IMR-90 (cell line): Measurements from ENCODE around the gene ARHGEF39. TPM values are rescaled to one million over a fixed set of nuclear protein-coding genes. Genes with fewer than 3 reads are reported as not detected.
A peak's percentile ranks its signal among the peaks of the same experiment; 100 is the strongest.

Experiments used
- ATAC-seq: fragments of 200-7000 bp; cut with Tn5 transposase; 2 replicates; pipeline ENCODE4 v1.9.1; 2020; ENCODE audit warnings: low read depth, mild to moderate bottlenecking, moderate library complexity
- BruUV-seq: library from RNA; stranded (reverse); fragments of 400-500 nt; replicated peaks from 2 replicates; lab custom pipeline; 2021; lab: Mats Ljungman, UMichigan
- CTCF ChIA-PET: fragments of 300-600 bp; formaldehyde crosslinking; extraction: SDS; loops from one replicate; lab custom pipeline; 2021; ENCODE audit warnings: antibody characterized with exemption; lab: Yijun Ruan, JAX
- POLR2A ChIA-PET: fragments of 300-600 bp; sonication (Branson Sonifier 250); formaldehyde crosslinking; loops from one replicate; lab custom pipeline; 2022; ENCODE audit warnings: antibody characterized with exemption; ENCODE audit not compliant: unreplicated experiment; lab: Charles Lee
- DNase-seq: peaks from one replicate; pipeline ENCODE4 v3.0.0; 2013
- H2AFZ ChIP-seq: replicated peaks from 2 replicates; pipeline ENCODE3; 2013; ENCODE audit warnings: low read length, mild to moderate bottlenecking; ENCODE audit not compliant: poor library complexity
- H2AK5ac ChIP-seq: 2 replicates; pipeline ENCODE4 v1.6.1; 2013; ENCODE audit warnings: low read depth, low read length, inconsistent platforms
- H2AK9ac ChIP-seq: replicated peaks from 2 replicates; pipeline ENCODE3; 2013; ENCODE audit warnings: mild to moderate bottlenecking, low read depth, low read length, moderate library complexity; ENCODE audit not compliant: poor library complexity
- H2BK120ac ChIP-seq: 2 replicates; pipeline ENCODE4 v1.6.1; 2013; ENCODE audit warnings: low read depth, low read length, inconsistent platforms
- H2BK15ac ChIP-seq: 3 replicates; pipeline ENCODE4 v1.6.1; 2013; ENCODE audit warnings: low read depth, low read length, inconsistent platforms
- H2BK20ac ChIP-seq: 2 replicates; pipeline ENCODE4 v1.6.1; 2013; ENCODE audit warnings: low read depth, mild to moderate bottlenecking, inconsistent platforms, low read length, moderate library complexity
- H2BK5ac ChIP-seq: 2 replicates; pipeline ENCODE4 v1.6.1; 2013; ENCODE audit warnings: mild to moderate bottlenecking, low read depth, low read length, inconsistent platforms; ENCODE audit not compliant: poor library complexity, severe bottlenecking
- H3K14ac ChIP-seq: replicated peaks from 2 replicates; pipeline ENCODE4 v1.6.1; 2013; ENCODE audit warnings: low read depth, low read length, inconsistent platforms
- H3K18ac ChIP-seq: 2 replicates; pipeline ENCODE4 v1.6.1; 2013; ENCODE audit warnings: low read depth, low read length, control low read depth
- H3K23ac ChIP-seq: 2 replicates; pipeline ENCODE4 v1.6.1; 2013; ENCODE audit warnings: low read depth, low read length, inconsistent platforms
- H3K27ac ChIP-seq: 2 replicates; pipeline ENCODE4 v1.5.1; 2013; ENCODE audit warnings: mild to moderate bottlenecking, control low read depth, low read length; ENCODE audit not compliant: insufficient read depth
- H3K27me3 ChIP-seq: 2 replicates; pipeline ENCODE4 v1.6.1; 2013; ENCODE audit warnings: low read length; ENCODE audit not compliant: control insufficient read depth, insufficient read depth
- H3K36me3 ChIP-seq: 2 replicates; pipeline ENCODE4 v1.6.1; 2013; ENCODE audit warnings: low read length, mixed read lengths; ENCODE audit not compliant: control insufficient read depth, insufficient read depth
- H3K4ac ChIP-seq: 2 replicates; pipeline ENCODE4 v1.6.1; 2013; ENCODE audit warnings: low read depth, low read length, inconsistent platforms
- H3K4me1 ChIP-seq: 2 replicates; pipeline ENCODE4 v1.6.1; 2013; ENCODE audit warnings: low read length, mixed read lengths; ENCODE audit not compliant: control insufficient read depth, insufficient read depth
- H3K4me2 ChIP-seq: 2 replicates; pipeline ENCODE4 v1.6.1; 2013; ENCODE audit warnings: low read depth, mild to moderate bottlenecking, control low read depth, low read length, moderate library complexity
- H3K4me3 ChIP-seq: 2 replicates; pipeline ENCODE4 v1.5.1; 2013; ENCODE audit warnings: low read depth, mild to moderate bottlenecking, control low read depth, low read length, moderate library complexity; ENCODE audit not compliant: insufficient read depth
- H3K56ac ChIP-seq: 2 replicates; pipeline ENCODE4 v1.6.1; 2013; ENCODE audit warnings: low read length, inconsistent platforms; ENCODE audit not compliant: insufficient read depth; ENCODE audit errors: extremely low read depth
- H3K79me1 ChIP-seq, 2 experiments: 2 replicates each; pipeline ENCODE4 v1.6.1; 2013; ENCODE audit warnings: low read length in 2 of 2, inconsistent platforms in 1 of 2, low read depth in 1 of 2
- H3K9ac ChIP-seq: 2 replicates; pipeline ENCODE4 v1.6.1; 2013; ENCODE audit warnings: low read depth, low read length, control low read depth
- H3K9me1 ChIP-seq: 2 replicates; pipeline ENCODE4 v1.6.1; 2013; ENCODE audit warnings: low read length, inconsistent platforms; ENCODE audit not compliant: insufficient read depth
- H3K9me3 ChIP-seq: 2 replicates; pipeline ENCODE4 v1.6.1; 2013; ENCODE audit warnings: low read length; ENCODE audit not compliant: control insufficient read depth, insufficient read depth
- H4K20me1 ChIP-seq: 2 replicates; pipeline ENCODE4 v1.6.1; 2013; ENCODE audit warnings: low read length, inconsistent platforms; ENCODE audit not compliant: insufficient read depth
- H4K5ac ChIP-seq: 2 replicates; pipeline ENCODE4 v1.6.1; 2013; ENCODE audit warnings: mild to moderate bottlenecking, low read depth, low read length, control low read depth
- H4K8ac ChIP-seq, 2 experiments: 2 replicates each; pipeline ENCODE4 v1.6.1; 2013; ENCODE audit warnings: low read depth in 2 of 2, low read length in 2 of 2, control low read depth in 1 of 2, inconsistent platforms in 1 of 2
- H4K91ac ChIP-seq: 2 replicates; pipeline ENCODE4 v1.6.1; 2013; ENCODE audit warnings: low read depth, low read length, inconsistent platforms; ENCODE audit not compliant: insufficient read depth
- BHLHE40 ChIP-seq: fragments of 150-350 bp; IDR thresholded peaks from 2 replicates; pipeline ENCODE4 v1.6.1; 2016; ENCODE audit warnings: mild to moderate bottlenecking, low read depth, low read length
- CEBPB ChIP-seq: IDR thresholded peaks from 2 replicates; pipeline ENCODE4 v1.6.1; 2012; ENCODE audit warnings: low read depth, low read length, improper control_type of control experiment
- CHD1 ChIP-seq: IDR thresholded peaks from 2 replicates; pipeline ENCODE4 v1.6.1; 2012; ENCODE audit warnings: low read depth, low read length, improper control_type of control experiment
- CTCF ChIP-seq: conservative IDR thresholded peaks from 2 replicates; pipeline ENCODE4 v1.5.1; 2012; ENCODE audit warnings: mild to moderate bottlenecking, low read depth, low read length, improper control_type of control experiment
- ELK1 ChIP-seq: fragments of 150-350 bp; IDR thresholded peaks from 2 replicates; pipeline ENCODE4 v1.6.1; 2016; ENCODE audit warnings: low read depth, mild to moderate bottlenecking, low read length, moderate library complexity, borderline replicate concordance
- FOS ChIP-seq: fragments of 150-350 bp; IDR thresholded peaks from 2 replicates; pipeline ENCODE4 v1.6.1; 2016; ENCODE audit warnings: low read depth, low read length
- MAFK ChIP-seq: IDR thresholded peaks from 2 replicates; pipeline ENCODE4 v1.6.1; 2012; ENCODE audit warnings: low read depth, low read length, improper control_type of control experiment
- MAZ ChIP-seq: IDR thresholded peaks from 2 replicates; pipeline ENCODE4 v1.6.1; 2012; ENCODE audit warnings: low read depth, mild to moderate bottlenecking, low read length, improper control_type of control experiment, moderate library complexity, borderline replicate concordance
- MXI1 ChIP-seq: IDR thresholded peaks from 2 replicates; pipeline ENCODE4 v1.6.1; 2012; ENCODE audit warnings: low read depth, mild to moderate bottlenecking, low read length, moderate library complexity, borderline replicate concordance
- NFE2L2 ChIP-seq: fragments of 150-350 bp; IDR thresholded peaks from 2 replicates; pipeline ENCODE4 v1.6.1; 2016; ENCODE audit warnings: low read depth, mild to moderate bottlenecking, low read length
- POLR2A ChIP-seq: IDR thresholded peaks from 2 replicates; pipeline ENCODE4 v1.6.1; 2012; ENCODE audit warnings: mild to moderate bottlenecking, low read depth, low read length
- RAD21 ChIP-seq: IDR thresholded peaks from 2 replicates; pipeline ENCODE4 v1.6.1; 2012; ENCODE audit warnings: low read length, improper control_type of control experiment
- RCOR1 ChIP-seq: IDR thresholded peaks from 2 replicates; pipeline ENCODE4 v1.6.1; 2012; ENCODE audit warnings: mild to moderate bottlenecking, low read length, improper control_type of control experiment; ENCODE audit not compliant: insufficient replicate concordance
- RFX5 ChIP-seq: IDR thresholded peaks from 2 replicates; pipeline ENCODE4 v1.8.0; 2012; ENCODE audit warnings: low read depth, mild to moderate bottlenecking, low read length, moderate library complexity
- SMC3 ChIP-seq: fragments of 150-350 bp; IDR thresholded peaks from 2 replicates; pipeline ENCODE4 v1.6.1; 2016; ENCODE audit warnings: low read depth, mild to moderate bottlenecking, antibody characterized with exemption, low read length, moderate library complexity
- WGBS, 2 experiments: methylation state at CpG; one replicate each; pipeline versions ENCODE4 v1.1.5 to v1.1.7; 2013; ENCODE audit warnings: missing lambda C conversion rate in 2 of 2; ENCODE audit not compliant: insufficient read length in 1 of 2; ENCODE audit errors: extremely low coverage in 2 of 2; 5-methylcytosine and 5-hydroxymethylcytosine counted together
- dilution Hi-C: fragments of 300-500 bp; cut with HindIII; formaldehyde crosslinking; loops from one replicate; pipeline ENCODE4 v1.14.3; 2018; ENCODE audit warnings: low sequenced_read_pairs; ENCODE audit not compliant: unreplicated experiment
- in situ Hi-C: fragments of 300-500 bp; cut with MboI; formaldehyde crosslinking; loops from 3 replicates; pipeline ENCODE4 v1.14.3; 2019; ENCODE audit warnings: low sequenced_read_pairs, inconsistent platforms, mixed read lengths
- intact Hi-C: fragments of 100-400 bp; cut with micrococcal nuclease; formaldehyde crosslinking; loops from 2 replicates; pipeline ENCODE4 v1.10.0; 2022
- polyA plus RNA-seq, 3 experiments: library from polyadenylated mRNA; depleted of rRNA; stranded (reverse); fragments of >200 nt; gene quantifications; 2 replicates each; pipeline ENCODE4 v1.2.3, GENCODE V29; 2012; ENCODE audit warnings: low replicate concordance in 1 of 3
- total RNA-seq: library from RNA; depleted of rRNA; stranded (reverse); fragments of >200 nt; gene quantifications from 2 replicates; pipeline ENCODE4 v1.2.3, GENCODE V29; 2012

ARHGEF39 gene
- total and polyA plus RNA-seq, 2 of the 4 experiments (the other 2 are of a cell fraction): 2.5 to 2.8 TPM

GRCh38 chr9:35659340-35659739 lies 5.7 kb downstream of the ARHGEF39 start:
- dilution Hi-C loops (no loop called here), in situ Hi-C loops (loop anchor here (10.0 kb wide), 1 partner anchor 155 kb away; no protein-coding TSS in a partner anchor)
- POLR2A ChIA-PET: no interaction called here

More at GRCh38 chr9:35659340-35659739, 5.7 kb downstream of the ARHGEF39 start:
- H2AK5ac ChIP-seq: peak overlapping the region; percentile 20; the same call in 1 of the 2 replicates
- peak overlapping the region; percentile 70 for H3K4me2 ChIP-seq
- 0 out of 2 replicates have a peak overlapping the region, but pooled peaks have one; percentile 80 for H3K56ac ChIP-seq
- peak overlapping the region; percentile 87 for H2BK5ac ChIP-seq
- no peak overlapping the region for H4K8ac ChIP-seq
- peak overlapping the region; percentile 78; the same call in 1 of the 2 replicates for H3K4me3 ChIP-seq
- ATAC-seq: no peak
- no peak overlapping the region; the same call in 1 of the 2 replicates for H4K91ac ChIP-seq
- CTCF ChIA-PET: interaction anchor here (0.8 to 3.1 kb wide), 5 partner anchors 11 to 131 kb away, joined by 3 to 19 read pairs (median 3); no protein-coding TSS in a partner anchor
- no peak for TF ChIP-seq SMC3
- TF ChIP-seq MAZ: no peak
- TF ChIP-seq CHD1: no peak
- no peak for TF ChIP-seq MXI1
- TF ChIP-seq FOS: no peak
- TF ChIP-seq CTCF: no peak
- no peak for TF ChIP-seq RCOR1
- no peak for TF ChIP-seq ELK1
- TF ChIP-seq NFE2L2: no peak
- TF ChIP-seq CEBPB: no peak
- TF ChIP-seq POLR2A: no peak
- no peak for TF ChIP-seq RAD21
- TF ChIP-seq MAFK: no peak
- TF ChIP-seq RFX5: no peak
- no peak for TF ChIP-seq BHLHE40
- no peak overlapping the region for H3K18ac ChIP-seq
- H2BK20ac ChIP-seq: peak overlapping the region; percentile 18; the same call in 1 of the 2 replicates
- peaks cover 3% of the 10 kb centered on the region; the same call in 1 of the 2 replicates for H4K20me1 ChIP-seq
- intact Hi-C loops: loop anchor here (5.0 to 10.0 kb wide), 4 partner anchors 33 to 175 kb away; partner anchors contain the start of genes HINT2 and SPAG8
- peaks cover 11% of the 10 kb centered on the region for H3K36me3 ChIP-seq
- H3K9me1 ChIP-seq: peaks cover 6% of the 10 kb centered on the region
- DNase-seq: peak; percentile 49
- H2BK15ac ChIP-seq: peak overlapping the region; percentile 5; the same call in 1 of the 3 replicates
- no peak overlapping the region for H2AK9ac ChIP-seq
- H3K14ac ChIP-seq: peak overlapping the region; percentile 94; the same call in 1 of the 2 replicates
- H3K9me3 ChIP-seq: no peaks in the 10 kb centered on the region
- H3K4me1 ChIP-seq: peaks cover 10% of the 10 kb centered on the region
- H4K5ac ChIP-seq: no peak overlapping the region
- peaks cover 22 to 53% of the 10 kb centered on the region in 2 experiments; a peak in 3 of 4 replicates for H3K79me1 ChIP-seq
- 79% methylated on average over 3 of the region's 3 CpGs; no CpG with 5 or more reads in 1 of the 2 experiments for WGBS, 2 experiments
- no peaks in the 10 kb centered on the region for H3K27me3 ChIP-seq
- BruUV-seq: no TSS peak
- H2BK120ac ChIP-seq: no peak overlapping the region
- peak overlapping the region; percentile 78; the same call in 1 of the 2 replicates for H3K23ac ChIP-seq
- H3K9ac ChIP-seq: peak overlapping the region; percentile 85; the same call in 1 of the 2 replicates
- H3K4ac ChIP-seq: peak overlapping the region; percentile 92; the same call in 1 of the 2 replicates
- no peak overlapping the region for H2AFZ ChIP-seq
- H3K27ac ChIP-seq: no peak overlapping the region
